Subcutaneous adipose tissue (tissue), 4 donors: Measurements from ENCODE around the gene ACTN1. TPM values are rescaled to one million over a fixed set of nuclear protein-coding genes. Genes with fewer than 3 reads are reported as not detected.

ENCODE experiments used
- CTCF ChIP-seq: fragments of 450-650 bp; IDR thresholded peaks from one replicate; pipeline ENCODE4 v1.5.1; 2016; ENCODE audit warnings: low read depth, mild to moderate bottlenecking, control low read depth, antibody characterized with exemption, moderate library complexity
- total RNA-seq, 4 donors: library from RNA; depleted of rRNA; stranded (reverse); fragments of >200 nt; gene quantifications; one replicate each; pipeline ENCODE4 v1.1.0, GENCODE V29; 2016

ACTN1 gene
- total RNA-seq, 4 donors from 2014 or later = 81.5 to 142 (median 105) TPM

- TF ChIP-seq CTCF = no peak
Observed at GRCh38 chr14:68925373-68925772, 53.7 kb downstream of the ACTN1 start.

- TF ChIP-seq CTCF = no peak
Observed at GRCh38 chr14:68924186-68925158, 54.6 kb downstream of the ACTN1 start.

GRCh38 chr14:68922886-68923285 is 56.2 kb downstream of the ACTN1 start:
- no peak for TF ChIP-seq CTCF

GRCh38 chr14:68922201-68922621 is 56.9 kb downstream of the ACTN1 start:
- no peak for TF ChIP-seq CTCF

- no peak for TF ChIP-seq CTCF
Observed at GRCh38 chr14:68921666-68922065, 57.4 kb downstream of the ACTN1 start.

DNA sequence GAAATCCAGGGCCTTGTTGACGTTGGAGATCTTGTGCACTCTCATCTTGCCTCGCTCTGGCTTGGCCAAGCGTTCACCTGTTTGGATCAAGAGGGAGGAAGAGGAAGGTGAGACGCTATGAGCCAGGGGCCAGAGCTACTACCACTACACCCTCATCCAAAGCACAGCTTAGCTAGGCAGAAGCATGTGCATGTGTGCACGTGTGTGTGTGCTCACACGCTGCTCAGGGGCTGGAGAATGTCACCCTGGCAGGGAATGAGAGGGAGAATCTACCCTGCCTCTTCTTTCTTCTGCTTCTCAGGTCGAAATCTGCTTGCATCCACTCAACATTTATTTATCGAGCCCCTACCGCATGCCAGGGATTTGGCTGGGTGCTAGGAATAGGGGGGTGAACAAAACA is 58.1 kb downstream of the ACTN1 start:
- TF ChIP-seq CTCF = no peak

DNA sequence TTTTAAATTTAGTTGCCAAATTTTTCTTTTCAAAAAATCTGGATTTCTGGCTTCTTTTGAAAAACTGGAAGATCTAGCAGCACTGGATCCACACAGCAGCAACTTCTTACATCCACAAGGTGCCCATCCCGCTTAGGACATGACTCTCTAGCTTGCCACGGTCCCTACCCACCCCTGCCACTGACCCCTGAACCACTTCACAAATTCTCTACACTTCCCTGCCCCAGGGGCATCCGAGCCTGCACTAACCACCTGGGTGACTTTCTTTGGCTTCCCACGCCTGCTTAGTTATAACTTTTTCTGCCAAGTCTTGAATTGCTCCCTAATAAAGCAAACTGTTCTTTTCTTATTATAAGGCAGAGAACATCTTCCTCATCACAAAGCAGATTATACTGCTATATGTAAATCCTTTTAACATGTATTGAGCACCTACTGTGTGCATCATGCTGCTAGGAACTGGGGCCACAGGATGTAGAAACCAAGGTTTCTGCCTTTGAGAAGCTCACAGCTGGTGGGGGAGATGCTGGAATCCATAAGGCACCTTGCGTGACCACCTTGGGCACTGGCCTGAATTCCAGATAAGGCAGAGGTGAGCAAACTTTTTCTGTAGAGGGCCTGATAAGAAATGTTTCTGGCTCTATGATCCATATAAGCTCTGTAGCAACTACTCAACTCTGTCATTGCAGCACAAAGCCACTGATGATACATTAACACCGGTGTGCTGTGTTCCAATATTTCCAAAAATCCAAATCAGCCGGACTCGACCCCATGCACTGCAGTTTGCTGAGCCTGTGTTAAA is 59.8 kb downstream of the ACTN1 start:
- TF ChIP-seq CTCF = no peak
